Measurements from ENCODE around the gene TTYH3.
"Not testable (repeated sequence)": the region's sequence is repeated elsewhere in the genome, so short reads cannot be mapped to it uniquely, and the experiment has no call there.

The TTYH3 gene

GRCh38 chr7:2603044-2603965 is 28.5 kb upstream of the TTYH3 start:
- no peak for DNase-seq

- no peak for DNase-seq
Measured at GRCh38 chr7:2604608-2605174, 27.1 kb upstream of the TTYH3 start.

GRCh38 chr7:2605608-2606538 is 25.9 kb upstream of the TTYH3 start:
- no peak for DNase-seq

GRCh38 chr7:2606539-2606936 is 25.2 kb upstream of the TTYH3 start:
- DNase-seq, result no peak

- DNase-seq, result no peak
Measured at GRCh38 chr7:2607122-2607922, 24.5 kb upstream of the TTYH3 start.

- DNase-seq, result no peak
Measured at GRCh38 chr7:2607923-2608904, 23.6 kb upstream of the TTYH3 start.

GRCh38 chr7:2608921-2609411 is 22.8 kb upstream of the TTYH3 start:
- no peak for DNase-seq

- not testable (repeated sequence) for DNase-seq
Measured at GRCh38 chr7:2609646-2610045, 22.1 kb upstream of the TTYH3 start.

GRCh38 chr7:2610466-2610865 is 21.3 kb upstream of the TTYH3 start:
- DNase-seq, result no peak

GRCh38 chr7:2610898-2611297 is 20.9 kb upstream of the TTYH3 start:
- DNase-seq, result no peak

- DNase-seq, result no peak
Measured at GRCh38 chr7:2611401-2611800, 20.4 kb upstream of the TTYH3 start.

- DNase-seq, result no peak
Measured at GRCh38 chr7:2611922-2612321, 19.9 kb upstream of the TTYH3 start.

GRCh38 chr7:2612445-2613097 is 19.2 kb upstream of the TTYH3 start:
- no peak for DNase-seq

- no peak for DNase-seq
Measured at GRCh38 chr7:2613098-2613930, 18.5 kb upstream of the TTYH3 start.

GRCh38 chr7:2613931-2614600 is 17.7 kb upstream of the TTYH3 start:
- no peak for DNase-seq

GRCh38 chr7:2614631-2615330 is 17.0 kb upstream of the TTYH3 start:
- no peak for DNase-seq

- no peak for DNase-seq
Measured at GRCh38 chr7:2616387-2617324, 15.1 kb upstream of the TTYH3 start.

Data from NCI-H226 (cell line).